Activated B cell treated with CpG ODN at 0.5 μM for 24 hours (primary cell): ENCODE data around the gene STX16. TPM values are rescaled to one million over a fixed set of nuclear protein-coding genes. Genes with fewer than 3 reads are reported as not detected.

ENCODE experiments used
- ATAC-seq: fragments of 200-7000 bp; cut with Tn5 transposase; one replicate; pipeline ENCODE4 v1.10.0; 2021; ENCODE audit warnings: low read depth, mild to moderate bottlenecking, moderate library complexity
- CTCF ChIA-PET: fragments of 350-600 bp; sonication (Branson Sonifier 250); formaldehyde crosslinking; loops from one replicate; lab custom pipeline; 2021; ENCODE audit warnings: antibody characterized with exemption; lab: Charles Lee
- POLR2A ChIA-PET: fragments of 350-600 bp; sonication (Branson Sonifier 250); formaldehyde crosslinking; loops from one replicate; lab custom pipeline; 2021; ENCODE audit warnings: antibody characterized with exemption; lab: Charles Lee
- DNase-seq: peaks from one replicate; pipeline ENCODE4 v3.0.0; 2022
- H3K27ac Mint-ChIP-seq: one replicate; pipeline ENCODE4 v1.8.0; 2020; ENCODE audit warnings: mixed read lengths
- H3K27me3 Mint-ChIP-seq: one replicate; pipeline ENCODE4 v1.8.0; 2021; ENCODE audit warnings: mixed read lengths
- H3K36me3 Mint-ChIP-seq: one replicate; pipeline ENCODE4 v1.8.0; 2021; ENCODE audit warnings: low read depth, mixed read lengths
- H3K4me1 Mint-ChIP-seq: one replicate; pipeline ENCODE4 v1.8.0; 2021; ENCODE audit warnings: mixed read lengths
- H3K4me3 Mint-ChIP-seq: one replicate; pipeline ENCODE4 v1.8.0; 2020; ENCODE audit warnings: mild to moderate bottlenecking, mixed read lengths
- H3K9me3 Mint-ChIP-seq: one replicate; pipeline ENCODE4 v1.8.0; 2020; ENCODE audit warnings: mixed read lengths
- intact Hi-C: fragments of 100-400 bp; cut with micrococcal nuclease; formaldehyde crosslinking; loops from one replicate; pipeline ENCODE4 v1.15.1; 2024
- total RNA-seq: library from RNA; stranded (reverse); gene quantifications from 2 replicates; pipeline ENCODE4 v1.2.3, GENCODE V29; 2022
- TF ChIP-seq, protein P1 (sequence below): fragments of 200-600 bp; IDR thresholded peaks from one replicate; pipeline ENCODE4 v1.8.0; 2022; ENCODE audit warnings: antibody characterized with exemption, mild to moderate bottlenecking

STX16 gene
- total RNA-seq, 1 donor from 2014 or later, result 77.4 TPM

GRCh38 chr20:58711266-58712051, 60.4 kb downstream of the STX16 start:
- Mint-ChIP-seq H3K27ac (no peak overlapping the region), H3K27me3 (no peaks in the 10 kb centered on the region), H3K4me3 (no peak overlapping the region), H3K9me3 (no peaks in the 10 kb centered on the region), H3K36me3 (no peaks in the 10 kb centered on the region), H3K4me1 (peaks cover 3% of the 10 kb centered on the region)
- POLR2A ChIA-PET, result no interaction called here
- ATAC-seq (no peak), DNase-seq (no peak)
- intact Hi-C loops, result no loop called here
- TF ChIP-seq, protein P1, sequence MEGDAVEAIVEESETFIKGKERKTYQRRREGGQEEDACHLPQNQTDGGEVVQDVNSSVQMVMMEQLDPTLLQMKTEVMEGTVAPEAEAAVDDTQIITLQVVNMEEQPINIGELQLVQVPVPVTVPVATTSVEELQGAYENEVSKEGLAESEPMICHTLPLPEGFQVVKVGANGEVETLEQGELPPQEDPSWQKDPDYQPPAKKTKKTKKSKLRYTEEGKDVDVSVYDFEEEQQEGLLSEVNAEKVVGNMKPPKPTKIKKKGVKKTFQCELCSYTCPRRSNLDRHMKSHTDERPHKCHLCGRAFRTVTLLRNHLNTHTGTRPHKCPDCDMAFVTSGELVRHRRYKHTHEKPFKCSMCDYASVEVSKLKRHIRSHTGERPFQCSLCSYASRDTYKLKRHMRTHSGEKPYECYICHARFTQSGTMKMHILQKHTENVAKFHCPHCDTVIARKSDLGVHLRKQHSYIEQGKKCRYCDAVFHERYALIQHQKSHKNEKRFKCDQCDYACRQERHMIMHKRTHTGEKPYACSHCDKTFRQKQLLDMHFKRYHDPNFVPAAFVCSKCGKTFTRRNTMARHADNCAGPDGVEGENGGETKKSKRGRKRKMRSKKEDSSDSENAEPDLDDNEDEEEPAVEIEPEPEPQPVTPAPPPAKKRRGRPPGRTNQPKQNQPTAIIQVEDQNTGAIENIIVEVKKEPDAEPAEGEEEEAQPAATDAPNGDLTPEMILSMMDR, result no peak
- CTCF ChIA-PET, result no interaction called here

DNA sequence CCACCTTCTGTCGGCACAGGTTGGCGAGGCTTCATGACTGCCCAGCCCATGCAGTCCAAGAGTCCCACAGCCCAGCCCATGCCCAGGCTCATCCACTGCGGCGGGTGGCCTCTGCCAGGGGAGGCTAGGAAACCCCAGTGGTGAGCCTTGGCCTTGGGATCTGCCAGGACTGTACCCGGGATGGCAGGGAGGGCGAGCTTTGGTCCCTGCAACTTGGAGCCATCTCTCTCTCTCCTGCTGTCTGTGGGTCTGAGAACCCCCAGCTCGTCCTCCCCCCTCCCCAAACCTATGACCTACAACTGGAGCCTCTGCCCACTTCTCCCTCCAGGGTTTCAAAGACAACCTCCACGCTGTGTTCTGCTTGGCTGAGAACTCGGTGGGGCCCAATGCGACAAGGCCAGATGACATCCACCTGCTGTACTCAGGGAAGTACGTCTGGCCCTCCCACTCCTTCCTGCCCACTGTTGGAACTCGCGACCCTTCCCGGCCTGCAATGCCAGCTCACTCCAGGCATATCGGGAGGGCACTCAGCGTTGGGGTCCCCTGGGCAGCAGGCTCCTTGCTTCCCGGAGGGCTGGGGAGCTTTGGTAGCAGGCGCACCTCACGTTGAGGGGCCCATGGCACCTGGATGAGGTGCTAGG, 61.2 kb downstream of the STX16 start:
- H3K4me1 Mint-ChIP-seq, result peaks cover 3% of the 10 kb centered on the region
- intact Hi-C loops, result no loop called here
- H3K27me3 Mint-ChIP-seq, result no peaks in the 10 kb centered on the region
- TF ChIP-seq, protein P1, result no peak
- no peak overlapping the region for H3K27ac Mint-ChIP-seq
- ChIA-PET POLR2A (no interaction called here), CTCF (no interaction called here)
- no peaks in the 10 kb centered on the region for H3K9me3 Mint-ChIP-seq
- DNase-seq, result no peak
- H3K36me3 Mint-ChIP-seq, result no peaks in the 10 kb centered on the region
- no peak for ATAC-seq
- H3K4me3 Mint-ChIP-seq, result no peak overlapping the region

DNA sequence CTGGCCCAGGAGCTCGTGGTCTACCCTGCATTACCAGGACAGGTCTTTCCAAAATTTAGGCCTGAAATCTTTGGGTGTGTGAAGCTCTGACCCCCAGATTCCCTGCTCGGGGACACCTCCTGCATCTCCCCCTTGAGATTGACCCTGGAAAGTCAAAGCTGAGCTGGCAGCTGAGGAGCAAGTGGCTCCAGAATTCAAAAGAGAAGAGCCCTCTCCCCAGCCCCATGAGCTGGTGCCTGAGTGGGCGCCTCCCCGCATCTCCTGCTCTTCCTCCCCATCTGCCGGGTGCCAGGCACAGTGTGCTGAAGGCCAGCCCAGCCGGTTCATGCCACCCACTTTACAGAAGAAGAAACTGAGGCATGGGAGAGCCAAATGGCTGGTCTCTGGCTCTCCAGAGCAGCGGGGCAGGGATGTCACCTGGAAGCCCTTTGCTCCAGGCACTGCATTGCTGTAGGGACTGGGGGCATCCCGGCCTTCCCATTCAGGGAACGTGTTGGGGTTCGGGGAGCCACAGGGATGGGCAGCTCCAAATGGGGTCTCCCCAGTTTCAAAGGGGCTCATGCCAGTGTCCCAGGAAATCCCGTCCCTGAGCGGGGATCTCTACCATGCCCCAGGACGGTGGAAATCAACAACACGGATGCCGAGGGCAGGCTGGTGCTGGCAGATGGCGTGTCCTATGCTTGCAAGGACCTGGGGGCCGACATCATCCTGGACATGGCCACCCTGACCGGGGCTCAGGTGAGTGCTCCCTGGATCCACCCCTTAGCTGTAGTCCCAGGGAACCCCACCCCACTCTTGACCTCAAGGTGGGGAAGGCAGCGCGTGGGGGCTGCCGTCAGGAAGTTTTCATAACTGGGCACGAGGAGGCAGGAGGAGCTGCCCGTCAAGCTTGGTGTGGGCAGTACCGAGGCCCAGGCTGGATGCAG, 62.0 kb downstream of the STX16 start:
- ChIA-PET POLR2A (no interaction called here), CTCF (no interaction called here)
- intact Hi-C loops, result no loop called here
- Mint-ChIP-seq H3K36me3 (no peaks in the 10 kb centered on the region), H3K27me3 (no peaks in the 10 kb centered on the region), H3K4me1 (peaks cover 3% of the 10 kb centered on the region), H3K9me3 (no peaks in the 10 kb centered on the region), H3K4me3 (no peak overlapping the region), H3K27ac (no peak overlapping the region)
- TF ChIP-seq, protein P1, result no peak
- DNase-seq, result no peak
- no peak for ATAC-seq

GRCh38 chr20:58713801-58714339, 62.8 kb downstream of the STX16 start:
- Mint-ChIP-seq H3K27me3 (no peaks in the 10 kb centered on the region), H3K4me3 (no peak overlapping the region), H3K4me1 (peaks cover 3% of the 10 kb centered on the region), H3K9me3 (no peaks in the 10 kb centered on the region), H3K27ac (no peak overlapping the region), H3K36me3 (no peaks in the 10 kb centered on the region)
- intact Hi-C loops, result no loop called here
- CTCF ChIA-PET, result no interaction called here
- peak; percentile 8 for DNase-seq
- POLR2A ChIA-PET, result no interaction called here
- TF ChIP-seq, protein P1, result no peak
- no peak for ATAC-seq
